ENCODE results near the gene C11orf21.

Gene C11orf21

GRCh38 chr11:2318123-2318522, 16.4 kb upstream of the C11orf21 start:
- Mint-ChIP-seq H3K27ac (ENCODE audit: low read depth) (no peak overlapping the region), H3K27me3 (peaks cover 8% of the 10 kb centered on the region), H3K4me1 (peaks cover 12% of the 10 kb centered on the region), H3K4me3 (no peak overlapping the region), H3K36me3 (ENCODE audit: insufficient read depth) (peaks cover 2% of the 10 kb centered on the region), H3K9me3 (no peaks in the 10 kb centered on the region)
- no peak for ATAC-seq (replicated peaks; ENCODE audit: extremely low read depth, poor library complexity, severe bottlenecking)
- no peak for DNase-seq (ENCODE audit: low spot score in 2 of 2)

- Mint-ChIP-seq H3K27ac (ENCODE audit: low read depth) (peak overlapping the region; percentile 39), H3K4me1 (peaks cover 12% of the 10 kb centered on the region), H3K4me3 (no peak overlapping the region), H3K36me3 (ENCODE audit: insufficient read depth) (peaks cover 2% of the 10 kb centered on the region), H3K9me3 (no peaks in the 10 kb centered on the region), H3K27me3 (peaks cover 2% of the 10 kb centered on the region)
- DNase-seq (ENCODE audit: low spot score in 2 of 2) (no peak), ATAC-seq (replicated peaks; ENCODE audit: extremely low read depth, poor library complexity, severe bottlenecking) (no peak)
Observed at GRCh38 chr11:2317354-2318050, 15.8 kb upstream of the C11orf21 start.

GRCh38 chr11:2316963-2317244, 15.2 kb upstream of the C11orf21 start:
- DNase-seq (ENCODE audit: low spot score in 2 of 2) (no peak), ATAC-seq (replicated peaks; ENCODE audit: extremely low read depth, poor library complexity, severe bottlenecking) (no peak)
- Mint-ChIP-seq H3K36me3 (ENCODE audit: insufficient read depth) (peaks cover 2% of the 10 kb centered on the region), H3K27ac (ENCODE audit: low read depth) (peak overlapping the region; percentile 39), H3K4me3 (no peak overlapping the region), H3K27me3 (no peaks in the 10 kb centered on the region), H3K4me1 (peaks cover 12% of the 10 kb centered on the region), H3K9me3 (no peaks in the 10 kb centered on the region)

GRCh38 chr11:2316169-2316962, 14.6 kb upstream of the C11orf21 start:
- no peak for DNase-seq (ENCODE audit: low spot score in 2 of 2)
- no peak overlapping the region for H3K27ac Mint-ChIP-seq (ENCODE audit: low read depth)
- no peak for ATAC-seq (replicated peaks; ENCODE audit: extremely low read depth, poor library complexity, severe bottlenecking)

GRCh38 chr11:2315395-2316168, 13.9 kb upstream of the C11orf21 start:
- no peak overlapping the region for H3K27ac Mint-ChIP-seq (ENCODE audit: low read depth)
- ATAC-seq (replicated peaks; ENCODE audit: extremely low read depth, poor library complexity, severe bottlenecking) = no peak
- no peaks in the 10 kb centered on the region for H3K9me3 Mint-ChIP-seq

More at GRCh38 chr11:2316169-2316962, 14.6 kb upstream of the C11orf21 start:
- Mint-ChIP-seq H3K27me3 (no peaks in the 10 kb centered on the region), H3K4me1 (peaks cover 12% of the 10 kb centered on the region), H3K9me3 (no peaks in the 10 kb centered on the region), H3K4me3 (no peak overlapping the region), H3K36me3 (ENCODE audit: insufficient read depth) (peaks cover 2% of the 10 kb centered on the region)

GRCh38 chr11:2314525-2315394, 13.0 kb upstream of the C11orf21 start:
- no peak overlapping the region for H3K27ac Mint-ChIP-seq (ENCODE audit: low read depth)
- DNase-seq (ENCODE audit: low spot score in 2 of 2) = no peak
- peaks cover 3% of the 10 kb centered on the region for H3K36me3 Mint-ChIP-seq (ENCODE audit: insufficient read depth)
- peaks cover 12% of the 10 kb centered on the region for H3K4me1 Mint-ChIP-seq
- no peaks in the 10 kb centered on the region for H3K27me3 Mint-ChIP-seq
- no peak overlapping the region for H3K4me3 Mint-ChIP-seq
- H3K9me3 Mint-ChIP-seq = no peaks in the 10 kb centered on the region
- no peak for ATAC-seq (replicated peaks; ENCODE audit: extremely low read depth, poor library complexity, severe bottlenecking)

More at GRCh38 chr11:2315395-2316168, 13.9 kb upstream of the C11orf21 start:
- no peak for DNase-seq (ENCODE audit: low spot score in 2 of 2)
- Mint-ChIP-seq H3K36me3 (ENCODE audit: insufficient read depth) (peaks cover 4% of the 10 kb centered on the region), H3K4me3 (no peak overlapping the region), H3K4me1 (peaks cover 12% of the 10 kb centered on the region), H3K27me3 (no peaks in the 10 kb centered on the region)

GRCh38 chr11:2314136-2314524, 12.4 kb upstream of the C11orf21 start:
- no peak for DNase-seq (ENCODE audit: low spot score in 2 of 2)
- Mint-ChIP-seq H3K4me1 (peaks cover 12% of the 10 kb centered on the region), H3K36me3 (ENCODE audit: insufficient read depth) (peaks cover 2% of the 10 kb centered on the region), H3K4me3 (no peak overlapping the region), H3K9me3 (no peaks in the 10 kb centered on the region), H3K27me3 (no peaks in the 10 kb centered on the region), H3K27ac (ENCODE audit: low read depth) (no peak overlapping the region)
- no peak for ATAC-seq (replicated peaks; ENCODE audit: extremely low read depth, poor library complexity, severe bottlenecking)

GRCh38 chr11:2313051-2313951, 11.6 kb upstream of the C11orf21 start:
- ATAC-seq (replicated peaks; ENCODE audit: extremely low read depth, poor library complexity, severe bottlenecking) (no peak), DNase-seq (ENCODE audit: low spot score in 2 of 2) (no peak)
- no peaks in the 10 kb centered on the region for H3K27me3 Mint-ChIP-seq
- peaks cover 2% of the 10 kb centered on the region for H3K36me3 Mint-ChIP-seq (ENCODE audit: insufficient read depth)
- H3K27ac Mint-ChIP-seq (ENCODE audit: low read depth) = peak overlapping the region; percentile 62
- H3K4me3 Mint-ChIP-seq = no peak overlapping the region
- no peaks in the 10 kb centered on the region for H3K9me3 Mint-ChIP-seq
- peaks cover 12% of the 10 kb centered on the region for H3K4me1 Mint-ChIP-seq

GRCh38 chr11:2312232-2313042, 10.7 kb upstream of the C11orf21 start:
- Mint-ChIP-seq H3K36me3 (ENCODE audit: insufficient read depth) (peaks cover 4% of the 10 kb centered on the region), H3K4me1 (peaks cover 7% of the 10 kb centered on the region), H3K9me3 (no peaks in the 10 kb centered on the region), H3K4me3 (no peak overlapping the region), H3K27me3 (no peaks in the 10 kb centered on the region), H3K27ac (ENCODE audit: low read depth) (no peak overlapping the region)
- DNase-seq (ENCODE audit: low spot score in 2 of 2) (no peak), ATAC-seq (replicated peaks; ENCODE audit: extremely low read depth, poor library complexity, severe bottlenecking) (no peak)

- Mint-ChIP-seq H3K27ac (ENCODE audit: low read depth) (no peak overlapping the region), H3K27me3 (no peaks in the 10 kb centered on the region), H3K4me1 (peaks cover 2% of the 10 kb centered on the region), H3K4me3 (no peak overlapping the region), H3K9me3 (no peaks in the 10 kb centered on the region), H3K36me3 (ENCODE audit: insufficient read depth) (peaks cover 5% of the 10 kb centered on the region)
- no peak for DNase-seq (ENCODE audit: low spot score in 2 of 2)
- ATAC-seq (replicated peaks; ENCODE audit: extremely low read depth, poor library complexity, severe bottlenecking) = no peak
Observed at GRCh38 chr11:2311353-2312133, 9.8 kb upstream of the C11orf21 start.

All from central memory CD8-positive, alpha-beta T cell (primary cell).